HepG2 (cell line): ENCODE measurements around the gene TTC24.
A peak's percentile ranks its signal among the peaks of the same experiment; 100 is the strongest.

ENCODE experiments used
- CBFB ChIP-seq: sonication (generic); formaldehyde crosslinking; IDR thresholded peaks from 2 replicates; pipeline ENCODE4 v1.4.0; 2020; ENCODE audit warnings: missing genetic modification reagents
- CTCF ChIP-seq: sonication (generic); formaldehyde crosslinking; IDR thresholded peaks from 2 replicates; pipeline ENCODE4 v1.5.0; 2020; ENCODE audit warnings: mild to moderate bottlenecking, missing genetic modification reagents, moderate library complexity
- DZIP1 ChIP-seq: sonication (generic); formaldehyde crosslinking; IDR thresholded peaks from 2 replicates; pipeline ENCODE4 v1.5.0; 2020; ENCODE audit warnings: mild to moderate bottlenecking, missing genetic modification reagents
- EP300 ChIP-seq, 3 experiments: sonication (generic) in 1 of 3; formaldehyde crosslinking in 1 of 3; IDR thresholded peaks; 2 replicates each; pipeline versions ENCODE4 v1.5.1 to v1.6.1; 2011 to 2020; ENCODE audit warnings: low read depth in 2 of 3, low read length in 2 of 3, borderline replicate concordance in 1 of 3, improper control_type of control experiment in 1 of 3, mild to moderate bottlenecking in 1 of 3, missing genetic modification reagents in 1 of 3, moderate library complexity in 1 of 3
- HOXD1 ChIP-seq: sonication (generic); formaldehyde crosslinking; IDR thresholded peaks from 2 replicates; pipeline ENCODE4 v1.5.0; 2020; ENCODE audit warnings: missing genetic modification reagents
- MEIS2 ChIP-seq: sonication (generic); formaldehyde crosslinking; IDR thresholded peaks from 2 replicates; pipeline ENCODE4 v1.9.0; 2021; ENCODE audit warnings: mild to moderate bottlenecking, missing genetic modification reagents
- NRL ChIP-seq: sonication (generic); formaldehyde crosslinking; IDR thresholded peaks from 2 replicates; pipeline ENCODE4 v1.5.0; 2020; ENCODE audit warnings: missing genetic modification reagents, mild to moderate bottlenecking, moderate library complexity, borderline replicate concordance
- POLR2AphosphoS5 ChIP-seq: IDR thresholded peaks from 2 replicates; pipeline ENCODE4 v1.6.1; 2012; ENCODE audit warnings: low read depth, low read length
- RNF2 ChIP-seq: fragments of 450-650 bp; conservative IDR thresholded peaks from 2 replicates; pipeline ENCODE4 v1.6.1; 2016; ENCODE audit warnings: low read depth
- ZBTB21 ChIP-seq: sonication (generic); formaldehyde crosslinking; IDR thresholded peaks from 2 replicates; pipeline ENCODE4 v1.4.0; 2020; ENCODE audit warnings: missing genetic modification reagents
- ZBTB40 ChIP-seq, 2 experiments: fragments of 450-650 bp in 1 of 2; sonication (generic) in 1 of 2; formaldehyde crosslinking in 1 of 2; IDR thresholded peaks; 2 replicates each; pipeline versions ENCODE4 v1.6.1 to v1.8.0; 2016 to 2022; ENCODE audit warnings: antibody characterized with exemption in 1 of 2, mild to moderate bottlenecking in 1 of 2, missing genetic modification reagents in 1 of 2
- TF ChIP-seq, protein P1 (sequence below): sonication (generic); formaldehyde crosslinking; IDR thresholded peaks from 2 replicates; pipeline ENCODE4 v1.4.0; 2020; ENCODE audit warnings: missing genetic modification reagents
- TF ChIP-seq, protein P2 (sequence below): sonication (generic); formaldehyde crosslinking; IDR thresholded peaks from 2 replicates; pipeline ENCODE4 v1.8.0; 2022; ENCODE audit warnings: missing genetic modification reagents, mild to moderate bottlenecking, moderate library complexity, borderline replicate concordance

- TF ChIP-seq HOXD1 (no peak), EP300 (IDR thresholded peaks at IDR 0.05; ENCODE audit: low read depth in 2 of 2, low read length in 2 of 2) (no peak), EP300 (CRISPR knock-in tag; IDR thresholded peaks at IDR 0.05; ENCODE audit: borderline replicate concordance) (no peak), DZIP1 (CRISPR knock-in tag) (no peak), CTCF (CRISPR knock-in tag) (peak; percentile 71), RNF2 (no peak), POLR2AphosphoS5 (no peak), MEIS2 (CRISPR knock-in tag) (no peak), ZBTB40 (IDR thresholded peaks at IDR 0.05) (no peak), ZBTB40 (CRISPR knock-in tag; IDR thresholded peaks at IDR 0.05) (no peak), NRL (CRISPR knock-in tag) (no peak), ZBTB21 (no peak), CBFB (CRISPR knock-in tag) (no peak)
- TF ChIP-seq, protein P1, sequence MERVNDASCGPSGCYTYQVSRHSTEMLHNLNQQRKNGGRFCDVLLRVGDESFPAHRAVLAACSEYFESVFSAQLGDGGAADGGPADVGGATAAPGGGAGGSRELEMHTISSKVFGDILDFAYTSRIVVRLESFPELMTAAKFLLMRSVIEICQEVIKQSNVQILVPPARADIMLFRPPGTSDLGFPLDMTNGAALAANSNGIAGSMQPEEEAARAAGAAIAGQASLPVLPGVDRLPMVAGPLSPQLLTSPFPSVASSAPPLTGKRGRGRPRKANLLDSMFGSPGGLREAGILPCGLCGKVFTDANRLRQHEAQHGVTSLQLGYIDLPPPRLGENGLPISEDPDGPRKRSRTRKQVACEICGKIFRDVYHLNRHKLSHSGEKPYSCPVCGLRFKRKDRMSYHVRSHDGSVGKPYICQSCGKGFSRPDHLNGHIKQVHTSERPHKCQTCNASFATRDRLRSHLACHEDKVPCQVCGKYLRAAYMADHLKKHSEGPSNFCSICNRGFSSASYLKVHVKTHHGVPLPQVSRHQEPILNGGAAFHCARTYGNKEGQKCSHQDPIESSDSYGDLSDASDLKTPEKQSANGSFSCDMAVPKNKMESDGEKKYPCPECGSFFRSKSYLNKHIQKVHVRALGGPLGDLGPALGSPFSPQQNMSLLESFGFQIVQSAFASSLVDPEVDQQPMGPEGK (CRISPR knock-in tag) = no peak
- TF ChIP-seq, protein P2, sequence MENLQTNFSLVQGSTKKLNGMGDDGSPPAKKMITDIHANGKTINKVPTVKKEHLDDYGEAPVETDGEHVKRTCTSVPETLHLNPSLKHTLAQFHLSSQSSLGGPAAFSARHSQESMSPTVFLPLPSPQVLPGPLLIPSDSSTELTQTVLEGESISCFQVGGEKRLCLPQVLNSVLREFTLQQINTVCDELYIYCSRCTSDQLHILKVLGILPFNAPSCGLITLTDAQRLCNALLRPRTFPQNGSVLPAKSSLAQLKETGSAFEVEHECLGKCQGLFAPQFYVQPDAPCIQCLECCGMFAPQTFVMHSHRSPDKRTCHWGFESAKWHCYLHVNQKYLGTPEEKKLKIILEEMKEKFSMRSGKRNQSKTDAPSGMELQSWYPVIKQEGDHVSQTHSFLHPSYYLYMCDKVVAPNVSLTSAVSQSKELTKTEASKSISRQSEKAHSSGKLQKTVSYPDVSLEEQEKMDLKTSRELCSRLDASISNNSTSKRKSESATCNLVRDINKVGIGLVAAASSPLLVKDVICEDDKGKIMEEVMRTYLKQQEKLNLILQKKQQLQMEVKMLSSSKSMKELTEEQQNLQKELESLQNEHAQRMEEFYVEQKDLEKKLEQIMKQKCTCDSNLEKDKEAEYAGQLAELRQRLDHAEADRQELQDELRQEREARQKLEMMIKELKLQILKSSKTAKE = no peak
Observed at GRCh38 chr1:156608981-156609380, 29.5 kb downstream of the TTC24 start.
